ENCODE data around the gene EMC1.
A peak's percentile ranks its signal among the peaks of the same experiment; 100 is the strongest.
"Not testable (repeated sequence)": the region's sequence is repeated elsewhere in the genome, so short reads cannot be mapped to it uniquely, and the experiment has no call there.

EMC1 gene

GRCh38 chr1:19251305-19252196 is at the start of gene EMC1, which contains the start of gene MRTO4:
EMC1 (minus strand) TSS chr1:19251524; CDS start chr1:19251509, 15 bp downstream.
MRTO4 (plus strand) TSS chr1:19251805; CDS start chr1:19251836, 31 bp downstream.
- H2AFZ ChIP-seq (ENCODE audit: low read length, unreplicated experiment), result peak within 1 kb of the TSS; percentile 93
- peak within 1 kb of the TSS; percentile 91 for H3K27ac ChIP-seq (ENCODE audit: low read depth, low read length)
- H3K79me2 ChIP-seq (ENCODE audit: control insufficient read depth, insufficient read depth, low read length, unreplicated experiment), result peaks cover 91% of the 10 kb centered on the region
- peaks cover 27% of the 10 kb centered on the region for H3K4me1 ChIP-seq (ENCODE audit: control insufficient read depth, insufficient read depth, low read length, unreplicated experiment)
- peak within 1 kb of the TSS; percentile 86 for H3K4me3 ChIP-seq (ENCODE audit: low read depth, low read length)
- peaks cover 9% of the 10 kb centered on the region for H3K36me3 ChIP-seq (ENCODE audit: insufficient read depth, low read length)
- H3K27me3 ChIP-seq (ENCODE audit: insufficient read depth, low read length), result no peaks in the 10 kb centered on the region

- Histone ChIP-seq H3K27ac (ENCODE audit: low read depth, low read length) (no peak overlapping the region), H3K4me1 (ENCODE audit: control insufficient read depth, insufficient read depth, low read length, unreplicated experiment) (no peaks in the 10 kb centered on the region), H3K36me3 (ENCODE audit: insufficient read depth, low read length) (peaks cover 38% of the 10 kb centered on the region), H2AFZ (ENCODE audit: low read length, unreplicated experiment) (no peak overlapping the region), H3K79me2 (ENCODE audit: control insufficient read depth, insufficient read depth, low read length, unreplicated experiment) (no peaks in the 10 kb centered on the region), H3K4me3 (ENCODE audit: low read depth, low read length) (no peak overlapping the region), H3K27me3 (ENCODE audit: insufficient read depth, low read length) (no peaks in the 10 kb centered on the region)
Measured at GRCh38 chr1:19300211-19300610, 48.9 kb upstream of the EMC1 start.

- Histone ChIP-seq H3K27ac (ENCODE audit: low read depth, low read length) (no peak overlapping the region), H3K36me3 (ENCODE audit: insufficient read depth, low read length) (peaks cover 28% of the 10 kb centered on the region), H3K79me2 (ENCODE audit: control insufficient read depth, insufficient read depth, low read length, unreplicated experiment) (no peaks in the 10 kb centered on the region), H3K4me3 (ENCODE audit: low read depth, low read length) (no peak overlapping the region), H3K27me3 (ENCODE audit: insufficient read depth, low read length) (no peaks in the 10 kb centered on the region), H2AFZ (ENCODE audit: low read length, unreplicated experiment) (no peak overlapping the region), H3K4me1 (ENCODE audit: control insufficient read depth, insufficient read depth, low read length, unreplicated experiment) (no peaks in the 10 kb centered on the region)
Measured at GRCh38 chr1:19294638-19295037, 43.3 kb upstream of the EMC1 start.

- H3K4me1 ChIP-seq (ENCODE audit: control insufficient read depth, insufficient read depth, low read length, unreplicated experiment), result no peaks in the 10 kb centered on the region
- H3K79me2 ChIP-seq (ENCODE audit: control insufficient read depth, insufficient read depth, low read length, unreplicated experiment), result no peaks in the 10 kb centered on the region
- no peak overlapping the region for H3K27ac ChIP-seq (ENCODE audit: low read depth, low read length)
- H3K4me3 ChIP-seq (ENCODE audit: low read depth, low read length), result peak overlapping the region; percentile 78
- H2AFZ ChIP-seq (ENCODE audit: low read length, unreplicated experiment), result peak overlapping the region; percentile 14
- no peaks in the 10 kb centered on the region for H3K27me3 ChIP-seq (ENCODE audit: insufficient read depth, low read length)
- H3K36me3 ChIP-seq (ENCODE audit: insufficient read depth, low read length), result peaks cover 5% of the 10 kb centered on the region; the same call in 1 of the 2 replicates
Measured at GRCh38 chr1:19289244-19289643, 37.9 kb upstream of the EMC1 start.

- peak within 1 kb of the TSS; percentile 78 for H3K4me3 ChIP-seq (ENCODE audit: low read depth, low read length)
- not testable (repeated sequence) for H3K36me3 ChIP-seq (ENCODE audit: insufficient read depth, low read length); H3K27me3 ChIP-seq (ENCODE audit: insufficient read depth, low read length); H3K4me1 ChIP-seq (ENCODE audit: control insufficient read depth, insufficient read depth, low read length, unreplicated experiment); H3K27ac ChIP-seq (ENCODE audit: low read depth, low read length); H3K79me2 ChIP-seq (ENCODE audit: control insufficient read depth, insufficient read depth, low read length, unreplicated experiment)
- H2AFZ ChIP-seq (ENCODE audit: low read length, unreplicated experiment), result peak within 1 kb of the TSS; percentile 24
Measured at GRCh38 chr1:19288324-19289241, 37.3 kb upstream of the EMC1 start, which contains the start of gene AKR7A3. AKR7A3 (minus strand) TSS chr1:19288770; CDS start chr1:19288709, 61 bp downstream.

- Histone ChIP-seq H3K27me3 (ENCODE audit: insufficient read depth, low read length) (no peaks in the 10 kb centered on the region), H3K79me2 (ENCODE audit: control insufficient read depth, insufficient read depth, low read length, unreplicated experiment) (no peaks in the 10 kb centered on the region), H2AFZ (ENCODE audit: low read length, unreplicated experiment) (no peak overlapping the region), H3K4me3 (ENCODE audit: low read depth, low read length) (no peak overlapping the region), H3K4me1 (ENCODE audit: control insufficient read depth, insufficient read depth, low read length, unreplicated experiment) (no peaks in the 10 kb centered on the region), H3K27ac (ENCODE audit: low read depth, low read length) (no peak overlapping the region), H3K36me3 (ENCODE audit: insufficient read depth, low read length) (0 out of 2 replicates have a peak, but pooled peaks cover 4% of the 10 kb centered on the region)
Measured at GRCh38 chr1:19287436-19288185, 36.3 kb upstream of the EMC1 start.

GRCh38 chr1:19285807-19286206 is 34.5 kb upstream of the EMC1 start:
- H3K36me3 ChIP-seq (ENCODE audit: insufficient read depth, low read length); H3K79me2 ChIP-seq (ENCODE audit: control insufficient read depth, insufficient read depth, low read length, unreplicated experiment); H3K4me1 ChIP-seq (ENCODE audit: control insufficient read depth, insufficient read depth, low read length, unreplicated experiment); H2AFZ ChIP-seq (ENCODE audit: low read length, unreplicated experiment); H3K4me3 ChIP-seq (ENCODE audit: low read depth, low read length); H3K27ac ChIP-seq (ENCODE audit: low read depth, low read length); H3K27me3 ChIP-seq (ENCODE audit: insufficient read depth, low read length): not testable (repeated sequence)

GRCh38 chr1:19285366-19285765 is 34.0 kb upstream of the EMC1 start:
- H2AFZ ChIP-seq (ENCODE audit: low read length, unreplicated experiment); H3K4me1 ChIP-seq (ENCODE audit: control insufficient read depth, insufficient read depth, low read length, unreplicated experiment); H3K27me3 ChIP-seq (ENCODE audit: insufficient read depth, low read length): not testable (repeated sequence)

GRCh38 chr1:19284881-19285280 is 33.6 kb upstream of the EMC1 start:
- no peak overlapping the region for H2AFZ ChIP-seq (ENCODE audit: low read length, unreplicated experiment)
- H3K36me3 ChIP-seq (ENCODE audit: insufficient read depth, low read length), result peaks cover 7% of the 10 kb centered on the region; the same call in 1 of the 2 replicates
- H3K79me2 ChIP-seq (ENCODE audit: control insufficient read depth, insufficient read depth, low read length, unreplicated experiment), result no peaks in the 10 kb centered on the region
- no peak overlapping the region for H3K4me3 ChIP-seq (ENCODE audit: low read depth, low read length)
- H3K27me3 ChIP-seq (ENCODE audit: insufficient read depth, low read length), result no peaks in the 10 kb centered on the region
- no peaks in the 10 kb centered on the region for H3K4me1 ChIP-seq (ENCODE audit: control insufficient read depth, insufficient read depth, low read length, unreplicated experiment)
- H3K27ac ChIP-seq (ENCODE audit: low read depth, low read length), result no peak overlapping the region

More at GRCh38 chr1:19285366-19285765, 34.0 kb upstream of the EMC1 start:
- not testable (repeated sequence) for H3K36me3 ChIP-seq (ENCODE audit: insufficient read depth, low read length); H3K4me3 ChIP-seq (ENCODE audit: low read depth, low read length); H3K79me2 ChIP-seq (ENCODE audit: control insufficient read depth, insufficient read depth, low read length, unreplicated experiment); H3K27ac ChIP-seq (ENCODE audit: low read depth, low read length)

- Histone ChIP-seq H3K4me1 (ENCODE audit: control insufficient read depth, insufficient read depth, low read length, unreplicated experiment) (no peaks in the 10 kb centered on the region), H2AFZ (ENCODE audit: low read length, unreplicated experiment) (no peak overlapping the region), H3K79me2 (ENCODE audit: control insufficient read depth, insufficient read depth, low read length, unreplicated experiment) (no peaks in the 10 kb centered on the region), H3K27me3 (ENCODE audit: insufficient read depth, low read length) (no peaks in the 10 kb centered on the region), H3K36me3 (ENCODE audit: insufficient read depth, low read length) (peaks cover 7% of the 10 kb centered on the region; the same call in 1 of the 2 replicates), H3K4me3 (ENCODE audit: low read depth, low read length) (no peak overlapping the region), H3K27ac (ENCODE audit: low read depth, low read length) (no peak overlapping the region)
Measured at GRCh38 chr1:19283891-19284290, 32.6 kb upstream of the EMC1 start.

Data from ACC112 (cell line).